HepG2 (cell line): ENCODE measurements around the gene LENEP. TPM values are rescaled to one million over a fixed set of nuclear protein-coding genes. Genes with fewer than 3 reads are reported as not detected.
A peak's percentile ranks its signal among the peaks of the same experiment; 100 is the strongest.

Experiments used
- ATM ChIP-seq: fragments of 450-650 bp; IDR thresholded peaks from 2 replicates; pipeline ENCODE4 v1.7.1; 2017; ENCODE audit warnings: mild to moderate bottlenecking, borderline replicate concordance
- BCL6 ChIP-seq: IDR thresholded peaks from 2 replicates; pipeline ENCODE4 v1.6.1; 2016; ENCODE audit warnings: missing genetic modification reagents, missing compliant biosample characterization
- BORCS8-MEF2B ChIP-seq: sonication (generic); formaldehyde crosslinking; IDR thresholded peaks from 2 replicates; pipeline ENCODE4 v1.8.0; 2022; ENCODE audit warnings: mild to moderate bottlenecking, missing genetic modification reagents
- CSRNP1 ChIP-seq: sonication (generic); formaldehyde crosslinking; IDR thresholded peaks from 2 replicates; pipeline ENCODE4 v1.8.1; 2023; ENCODE audit warnings: mild to moderate bottlenecking, missing genetic modification reagents
- FOSL1 ChIP-seq: sonication (generic); formaldehyde crosslinking; IDR thresholded peaks from 2 replicates; pipeline ENCODE4 v1.9.0; 2021; ENCODE audit warnings: missing genetic modification reagents, borderline replicate concordance
- FUBP1 ChIP-seq: sonication (generic); formaldehyde crosslinking; IDR thresholded peaks from 2 replicates; pipeline ENCODE4 v1.5.1; 2020; ENCODE audit warnings: missing genetic modification reagents, mild to moderate bottlenecking, borderline replicate concordance
- IKZF4 ChIP-seq: sonication (generic); formaldehyde crosslinking; IDR thresholded peaks from 2 replicates; pipeline ENCODE4 v1.5.1; 2020; ENCODE audit warnings: borderline replicate concordance, mild to moderate bottlenecking, low read depth, missing genetic modification reagents; ENCODE audit errors: not compliant biosample characterization
- KLF15 ChIP-seq: sonication (generic); formaldehyde crosslinking; IDR thresholded peaks from 2 replicates; pipeline ENCODE4 v1.8.1; 2023; ENCODE audit warnings: borderline replicate concordance, mild to moderate bottlenecking, inconsistent platforms, missing genetic modification reagents, mixed read lengths
- KMT2A ChIP-seq: sonication (generic); formaldehyde crosslinking; IDR thresholded peaks from 2 replicates; pipeline ENCODE4 v1.4.0; 2020; ENCODE audit warnings: missing genetic modification reagents
- MIER3 ChIP-seq: IDR thresholded peaks from 2 replicates; pipeline ENCODE4 v1.6.1; 2016; ENCODE audit warnings: missing compliant biosample characterization, borderline replicate concordance
- MLLT10 ChIP-seq: sonication (generic); formaldehyde crosslinking; IDR thresholded peaks from 2 replicates; pipeline ENCODE4 v1.4.0; 2020; ENCODE audit warnings: missing genetic modification reagents
- NFRKB ChIP-seq: fragments of 450-650 bp; IDR thresholded peaks from 2 replicates; pipeline ENCODE4 v1.6.1; 2017
- RELA ChIP-seq: sonication (generic); formaldehyde crosslinking; IDR thresholded peaks from 2 replicates; pipeline ENCODE4 v1.4.0; 2020; ENCODE audit warnings: missing genetic modification reagents
- SNRNP70 ChIP-seq: fragments of 200-400 bp; formaldehyde crosslinking; IDR thresholded peaks from 2 replicates; pipeline ENCODE4 v1.6.1; 2017; ENCODE audit warnings: mild to moderate bottlenecking, low read depth, low read length, moderate library complexity
- TBP ChIP-seq: sonication (generic); formaldehyde crosslinking; IDR thresholded peaks from 2 replicates; pipeline ENCODE4 v1.5.0; 2020; ENCODE audit warnings: missing genetic modification reagents
- THYN1 ChIP-seq: sonication (generic); formaldehyde crosslinking; IDR thresholded peaks from 2 replicates; pipeline ENCODE4 v1.8.1; 2023; ENCODE audit warnings: low read depth, mild to moderate bottlenecking, moderate library complexity, missing genetic modification reagents, borderline replicate concordance
- TP53 ChIP-seq: sonication (generic); formaldehyde crosslinking; conservative IDR thresholded peaks from 2 replicates; pipeline ENCODE4 v1.4.0; 2020; ENCODE audit warnings: missing genetic modification reagents
- ZBTB10 ChIP-seq: sonication (generic); formaldehyde crosslinking; IDR thresholded peaks from 2 replicates; pipeline ENCODE4 v1.4.0; 2020; ENCODE audit warnings: missing genetic modification reagents, borderline replicate concordance
- ZBTB38 ChIP-seq: sonication (generic); formaldehyde crosslinking; IDR thresholded peaks from 2 replicates; pipeline ENCODE4 v1.5.1; 2020; ENCODE audit warnings: mild to moderate bottlenecking, missing genetic modification reagents
- ZFP36 ChIP-seq: fragments of 150-350 bp; IDR thresholded peaks from 2 replicates; pipeline ENCODE4 v1.6.1; 2018; ENCODE audit warnings: borderline replicate concordance, low read length, low read depth; ENCODE audit not compliant: partially characterized antibody
- ZNF17 ChIP-seq: sonication (generic); formaldehyde crosslinking; IDR thresholded peaks from 2 replicates; pipeline ENCODE4 v1.5.0; 2020; ENCODE audit warnings: mild to moderate bottlenecking, missing genetic modification reagents
- ZNF33B ChIP-seq: sonication (generic); formaldehyde crosslinking; IDR thresholded peaks from 2 replicates; pipeline ENCODE4 v1.5.1; 2020; ENCODE audit warnings: mild to moderate bottlenecking, missing genetic modification reagents
- ZNF709 ChIP-seq: sonication (generic); formaldehyde crosslinking; IDR thresholded peaks from 2 replicates; pipeline ENCODE4 v1.5.0; 2020; ENCODE audit warnings: mild to moderate bottlenecking, missing genetic modification reagents
- ZNF746 ChIP-seq: sonication (generic); formaldehyde crosslinking; IDR thresholded peaks from 2 replicates; pipeline ENCODE4 v1.8.0; 2022; ENCODE audit warnings: mild to moderate bottlenecking, missing genetic modification reagents
- polyA plus RNA-seq, 8 experiments: library from polyadenylated mRNA; depleted of rRNA in 3 of 8; stranded (reverse) in 7 of 8; unstranded in 1 of 8; fragments of >200 nt; fragmentation: Illumina TruSeq in 4 of 8; extraction: Trizol in 4 of 8; gene quantifications; 2 replicates each; pipeline versions ENCODE4 v1.2.1 to v1.2.3, GENCODE V29; 2011 to 2016; ENCODE audit warnings: low read depth in 4 of 8, missing spikeins in 1 of 8, mixed read lengths in 1 of 8; ENCODE audit not compliant: insufficient read depth in 1 of 8
- total RNA-seq, 5 experiments: library from RNA; depleted of rRNA; stranded (reverse); fragments of >200 nt; fragmentation: Illumina TruSeq; extraction: Trizol; gene quantifications; 2 replicates each; pipeline ENCODE4 v1.2.3, GENCODE V29; 2016; ENCODE audit warnings: low read depth in 1 of 5

LENEP gene
- total and polyA plus RNA-seq, 2 of the 13 experiments (the other 11 are each of a cell fraction or from before 2014, with no cell fraction given), result 0.29 TPM; not detected in 1

GRCh38 chr1:155017041-155017945 is 23.9 kb downstream of the LENEP start (continued):
- no peak for TF ChIP-seq ZNF33B
- no peak for TF ChIP-seq KLF15 (CRISPR knock-in tag)
- TF ChIP-seq FOSL1 (CRISPR knock-in tag), result no peak; the same call in 1 of the 2 replicates
- peak; percentile 48; the same call in 1 of the 2 replicates for TF ChIP-seq ZNF709 (CRISPR knock-in tag)
- TF ChIP-seq THYN1 (CRISPR knock-in tag), result no peak
- TF ChIP-seq IKZF4 (CRISPR knock-in tag), result no peak
- peak; percentile 47; the same call in 1 of the 2 replicates for TF ChIP-seq MIER3 (CRISPR knock-in tag)
- TF ChIP-seq BCL6, result peak; percentile 61; the same call in 1 of the 2 replicates
- TF ChIP-seq TBP (CRISPR knock-in tag), result no peak
- TF ChIP-seq KMT2A (CRISPR knock-in tag), result peak; percentile 81
- no peak; the same call in 1 of the 2 replicates for TF ChIP-seq CSRNP1 (CRISPR knock-in tag)
- TF ChIP-seq ZNF17, result no peak
- TF ChIP-seq ZNF746 (CRISPR knock-in tag), result peak; percentile 97
- TF ChIP-seq BORCS8-MEF2B (CRISPR knock-in tag), result peak; percentile 92
- TF ChIP-seq ATM, result no peak
- TF ChIP-seq NFRKB, result no peak
- no peak for TF ChIP-seq SNRNP70
- 0 out of 2 replicates have a peak, but pooled peaks have one; percentile 83 for TF ChIP-seq FUBP1
- peak; percentile 86 for TF ChIP-seq ZBTB38 (CRISPR knock-in tag)
- peak; percentile 69; the same call in 1 of the 2 replicates for TF ChIP-seq ZBTB10 (CRISPR knock-in tag)
- TF ChIP-seq TP53 (CRISPR knock-in tag), result peak; percentile 73; the same call in 1 of the 2 replicates
- no peak for TF ChIP-seq ZFP36
- TF ChIP-seq RELA (CRISPR knock-in tag), result 0 out of 2 replicates have a peak, but pooled peaks have one; percentile 53
- TF ChIP-seq MLLT10 (CRISPR knock-in tag), result no peak
